HepG2 (cell line): Measurements from ENCODE around the gene ARHGAP5. TPM values are rescaled to one million over a fixed set of nuclear protein-coding genes. Genes with fewer than 3 reads are reported as not detected.

Source experiments
- ARID2 ChIP-seq: sonication (generic); formaldehyde crosslinking; IDR thresholded peaks from 2 replicates; pipeline ENCODE4 v1.8.1; 2022; ENCODE audit warnings: mild to moderate bottlenecking, missing genetic modification reagents, borderline replicate concordance
- ARID3A ChIP-seq: IDR thresholded peaks from 2 replicates; pipeline ENCODE4 v1.6.1; 2012; ENCODE audit warnings: low read depth, low read length, improper control_type of control experiment
- ARID5B ChIP-seq: IDR thresholded peaks from 2 replicates; pipeline ENCODE4 v1.4.0; 2020; ENCODE audit warnings: mild to moderate bottlenecking, missing genetic modification reagents
- ATF1 ChIP-seq: IDR thresholded peaks from 2 replicates; pipeline ENCODE4 v1.6.1; 2016; ENCODE audit warnings: mild to moderate bottlenecking, control low read depth
- BRCA1 ChIP-seq: sonication (generic); formaldehyde crosslinking; IDR thresholded peaks from 2 replicates; pipeline ENCODE4 v1.4.0; 2020; ENCODE audit warnings: missing genetic modification reagents
- BRD4 ChIP-seq: sonication (generic); formaldehyde crosslinking; IDR thresholded peaks from 2 replicates; pipeline ENCODE4 v1.4.0; 2020; ENCODE audit warnings: missing genetic modification reagents
- CHD4 ChIP-seq: fragments of 200-600 bp; sonication (generic); IDR thresholded peaks from 2 replicates; pipeline ENCODE4 v1.7.0; 2017; ENCODE audit warnings: mild to moderate bottlenecking, low read length, borderline replicate concordance
- DBP ChIP-seq: sonication (generic); formaldehyde crosslinking; IDR thresholded peaks from 2 replicates; pipeline ENCODE4 v1.4.0; 2020; ENCODE audit warnings: missing genetic modification reagents; ENCODE audit errors: not compliant biosample characterization
- IKZF5 ChIP-seq: IDR thresholded peaks from 2 replicates; pipeline ENCODE4 v1.6.1; 2018; ENCODE audit warnings: missing genetic modification reagents, mild to moderate bottlenecking, missing compliant biosample characterization
- MXD4 ChIP-seq: IDR thresholded peaks from 2 replicates; pipeline ENCODE4 v1.6.1; 2016; ENCODE audit warnings: mild to moderate bottlenecking, missing biosample characterization, missing genetic modification reagents
- MZF1 ChIP-seq: sonication (generic); formaldehyde crosslinking; IDR thresholded peaks from 2 replicates; pipeline ENCODE4 v1.8.1; 2023; ENCODE audit warnings: mild to moderate bottlenecking, missing genetic modification reagents, borderline replicate concordance
- NCOA1 ChIP-seq: sonication (generic); formaldehyde crosslinking; IDR thresholded peaks from 2 replicates; pipeline ENCODE4 v1.9.0; 2021; ENCODE audit warnings: missing genetic modification reagents
- NFIC ChIP-seq: IDR thresholded peaks from 2 replicates; pipeline ENCODE4 v1.6.1; 2012; ENCODE audit warnings: mild to moderate bottlenecking, low read length, inconsistent platforms
- NR3C1 ChIP-seq: sonication (generic); formaldehyde crosslinking; IDR thresholded peaks from 2 replicates; pipeline ENCODE4 v1.4.0; 2020; ENCODE audit warnings: missing genetic modification reagents
- PHF21A ChIP-seq: sonication (generic); formaldehyde crosslinking; IDR thresholded peaks from 2 replicates; pipeline ENCODE4 v1.5.0; 2020; ENCODE audit warnings: mild to moderate bottlenecking, missing genetic modification reagents
- SP140L ChIP-seq: sonication (generic); formaldehyde crosslinking; IDR thresholded peaks from 2 replicates; pipeline ENCODE4 v1.4.0; 2020; ENCODE audit warnings: missing genetic modification reagents, borderline replicate concordance
- SP5 ChIP-seq: IDR thresholded peaks from 2 replicates; pipeline ENCODE4 v1.6.1; 2016; ENCODE audit warnings: low read depth, borderline replicate concordance
- TEF ChIP-seq: sonication (generic); formaldehyde crosslinking; IDR thresholded peaks from 2 replicates; pipeline ENCODE4 v1.5.0; 2020; ENCODE audit warnings: missing genetic modification reagents
- TRIM22 ChIP-seq: fragments of 450-650 bp; IDR thresholded peaks from 2 replicates; pipeline ENCODE4 v1.6.1; 2017
- TSC22D2 ChIP-seq: sonication (generic); formaldehyde crosslinking; IDR thresholded peaks from 2 replicates; pipeline ENCODE4 v1.5.1; 2020; ENCODE audit warnings: missing genetic modification reagents, mild to moderate bottlenecking, borderline replicate concordance
- ZNF335 ChIP-seq: sonication (generic); formaldehyde crosslinking; IDR thresholded peaks from 2 replicates; pipeline ENCODE4 v1.4.0; 2020; ENCODE audit warnings: missing genetic modification reagents
- polyA plus RNA-seq, 8 experiments: library from polyadenylated mRNA; depleted of rRNA in 3 of 8; stranded (reverse) in 7 of 8; unstranded in 1 of 8; fragments of >200 nt; fragmentation: Illumina TruSeq in 4 of 8; extraction: Trizol in 4 of 8; gene quantifications; 2 replicates each; pipeline versions ENCODE4 v1.2.1 to v1.2.3, GENCODE V29; 2011 to 2016; ENCODE audit warnings: low read depth in 4 of 8, missing spikeins in 1 of 8, mixed read lengths in 1 of 8; ENCODE audit not compliant: insufficient read depth in 1 of 8
- total RNA-seq, 5 experiments: library from RNA; depleted of rRNA; stranded (reverse); fragments of >200 nt; fragmentation: Illumina TruSeq; extraction: Trizol; gene quantifications; 2 replicates each; pipeline ENCODE4 v1.2.3, GENCODE V29; 2016; ENCODE audit warnings: low read depth in 1 of 5

Gene ARHGAP5
- total and polyA plus RNA-seq, 2 of the 13 experiments (the other 11 are each of a cell fraction or from before 2014, with no cell fraction given): 33.7 to 144 TPM

GRCh38 chr14:32073537-32074189 lies 3.4 kb upstream of the ARHGAP5 start (continued):
- TF ChIP-seq CHD4 (no peak), NFIC (no peak), ARID3A (peak; percentile 94), SP5 (0 out of 2 replicates have a peak, but pooled peaks have one; percentile 32), ATF1 (CRISPR knock-in tag) (no peak), SP140L (CRISPR knock-in tag) (peak; percentile 94; the same call in 1 of the 2 replicates), ARID2 (no peak), MXD4 (CRISPR knock-in tag) (0 out of 2 replicates have a peak, but pooled peaks have one; percentile 53), ZNF335 (CRISPR knock-in tag) (peak; percentile 55; the same call in 1 of the 2 replicates), BRD4 (CRISPR knock-in tag) (no peak), BRCA1 (CRISPR knock-in tag) (no peak), NCOA1 (CRISPR knock-in tag) (no peak), ARID5B (CRISPR knock-in tag) (peak; percentile 56), IKZF5 (CRISPR knock-in tag) (no peak), MZF1 (CRISPR knock-in tag) (no peak), TEF (CRISPR knock-in tag) (peak; percentile 14; the same call in 1 of the 2 replicates), TSC22D2 (CRISPR knock-in tag) (no peak), PHF21A (CRISPR knock-in tag) (no peak), DBP (CRISPR knock-in tag) (no peak), TRIM22 (no peak), NR3C1 (CRISPR knock-in tag) (no peak)
